Measurements from ENCODE around the gene POLQ.

Gene POLQ

DNA sequence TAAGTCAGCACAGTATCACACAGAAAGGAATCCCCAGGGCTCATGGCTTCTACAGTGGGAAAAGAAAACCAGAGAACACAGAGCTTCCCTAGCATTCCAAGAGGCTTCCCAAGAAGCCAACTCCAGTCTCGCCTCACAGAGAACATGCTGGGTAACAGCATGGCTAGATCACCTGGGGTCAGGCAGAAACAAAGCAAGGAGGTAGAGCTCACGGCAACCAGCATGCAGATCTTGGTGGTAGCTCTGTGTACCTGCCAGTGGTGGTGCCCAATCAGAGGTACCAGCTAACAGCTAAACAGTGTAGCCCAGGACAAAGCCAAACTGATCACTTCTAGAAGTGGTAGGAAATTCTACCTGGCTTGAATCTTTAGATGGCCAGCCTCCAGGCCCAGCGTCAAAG lies 31.3 kb downstream of the POLQ start:
- no peak overlapping the region for H3K27ac ChIP-seq
- no peak for DNase-seq (ENCODE audit: low spot score)
- TF ChIP-seq, protein P1, sequence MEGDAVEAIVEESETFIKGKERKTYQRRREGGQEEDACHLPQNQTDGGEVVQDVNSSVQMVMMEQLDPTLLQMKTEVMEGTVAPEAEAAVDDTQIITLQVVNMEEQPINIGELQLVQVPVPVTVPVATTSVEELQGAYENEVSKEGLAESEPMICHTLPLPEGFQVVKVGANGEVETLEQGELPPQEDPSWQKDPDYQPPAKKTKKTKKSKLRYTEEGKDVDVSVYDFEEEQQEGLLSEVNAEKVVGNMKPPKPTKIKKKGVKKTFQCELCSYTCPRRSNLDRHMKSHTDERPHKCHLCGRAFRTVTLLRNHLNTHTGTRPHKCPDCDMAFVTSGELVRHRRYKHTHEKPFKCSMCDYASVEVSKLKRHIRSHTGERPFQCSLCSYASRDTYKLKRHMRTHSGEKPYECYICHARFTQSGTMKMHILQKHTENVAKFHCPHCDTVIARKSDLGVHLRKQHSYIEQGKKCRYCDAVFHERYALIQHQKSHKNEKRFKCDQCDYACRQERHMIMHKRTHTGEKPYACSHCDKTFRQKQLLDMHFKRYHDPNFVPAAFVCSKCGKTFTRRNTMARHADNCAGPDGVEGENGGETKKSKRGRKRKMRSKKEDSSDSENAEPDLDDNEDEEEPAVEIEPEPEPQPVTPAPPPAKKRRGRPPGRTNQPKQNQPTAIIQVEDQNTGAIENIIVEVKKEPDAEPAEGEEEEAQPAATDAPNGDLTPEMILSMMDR (IDR thresholded peaks at IDR 0.05): no peak

DNA sequence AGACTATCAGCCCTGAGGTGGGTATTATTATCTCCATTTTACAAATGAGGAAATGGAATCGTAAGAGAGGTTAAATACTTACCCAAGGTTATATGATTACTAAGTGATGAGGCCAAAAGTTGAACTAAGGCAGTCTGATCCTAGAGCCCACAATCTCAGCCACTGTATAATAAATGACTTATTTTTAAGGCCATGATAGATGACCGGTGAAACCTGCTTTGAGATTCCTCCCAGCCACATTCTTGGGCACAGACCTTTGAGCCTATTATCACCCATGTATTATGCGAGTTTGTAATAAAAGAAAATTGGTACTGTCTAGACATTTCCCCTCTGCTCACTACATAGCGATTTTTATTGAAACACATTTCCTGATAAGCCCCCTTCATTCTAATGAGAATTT lies 37.4 kb downstream of the POLQ start:
- H3K27ac ChIP-seq: no peak overlapping the region
- TF ChIP-seq, protein P1 (IDR thresholded peaks at IDR 0.05): no peak
- no peak for DNase-seq (ENCODE audit: low spot score)
- no peak overlapping the region for H3K4me3 ChIP-seq

More for the DNA sequence above, 31.3 kb downstream of the POLQ start:
- no peak overlapping the region for H3K4me3 ChIP-seq

DNA sequence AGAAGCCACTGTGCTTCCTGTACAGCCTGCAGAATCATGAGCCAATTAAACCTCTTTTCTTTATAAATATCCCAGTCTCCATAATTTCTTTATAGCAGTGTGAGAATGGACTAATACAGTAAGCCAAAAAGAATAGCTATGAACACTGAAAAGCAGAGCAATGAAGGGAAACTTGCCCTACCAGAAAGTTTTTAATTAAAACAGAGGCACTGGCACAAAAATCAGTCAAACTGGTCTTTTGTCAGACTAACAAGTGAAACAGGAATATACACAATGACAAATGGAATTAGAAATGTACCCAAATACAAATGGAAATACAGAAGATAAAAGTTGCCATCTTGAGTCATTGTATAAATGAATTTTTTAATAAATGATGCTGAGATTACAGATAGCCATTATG lies 40.5 kb downstream of the POLQ start:
- no peak overlapping the region for H3K27ac ChIP-seq
- H3K4me3 ChIP-seq: no peak overlapping the region
- TF ChIP-seq, protein P1 (IDR thresholded peaks at IDR 0.05): no peak
- DNase-seq (ENCODE audit: low spot score): no peak

DNA sequence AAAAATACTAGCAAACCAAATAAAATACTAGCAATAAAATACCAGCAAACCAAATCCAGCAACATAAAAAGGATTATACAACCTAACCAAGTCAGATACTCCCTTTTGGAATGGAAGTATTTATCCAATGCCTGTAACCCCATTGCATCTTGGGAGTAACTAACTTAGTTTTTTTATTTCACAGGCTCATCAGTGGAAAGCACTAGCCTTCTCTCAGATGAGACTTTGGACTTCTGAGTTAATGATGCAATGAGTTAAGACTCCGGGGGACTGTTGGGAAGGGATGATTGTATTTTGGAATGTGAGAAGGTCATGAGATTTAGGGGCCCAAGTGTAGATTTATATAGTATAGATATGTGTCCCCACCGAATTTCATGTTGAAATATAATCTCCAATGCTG lies 41.2 kb downstream of the POLQ start:
- TF ChIP-seq, protein P1 (IDR thresholded peaks at IDR 0.05): no peak
- no peak overlapping the region for H3K27ac ChIP-seq
- no peak for DNase-seq (ENCODE audit: low spot score)
- H3K4me3 ChIP-seq: no peak overlapping the region

DNA sequence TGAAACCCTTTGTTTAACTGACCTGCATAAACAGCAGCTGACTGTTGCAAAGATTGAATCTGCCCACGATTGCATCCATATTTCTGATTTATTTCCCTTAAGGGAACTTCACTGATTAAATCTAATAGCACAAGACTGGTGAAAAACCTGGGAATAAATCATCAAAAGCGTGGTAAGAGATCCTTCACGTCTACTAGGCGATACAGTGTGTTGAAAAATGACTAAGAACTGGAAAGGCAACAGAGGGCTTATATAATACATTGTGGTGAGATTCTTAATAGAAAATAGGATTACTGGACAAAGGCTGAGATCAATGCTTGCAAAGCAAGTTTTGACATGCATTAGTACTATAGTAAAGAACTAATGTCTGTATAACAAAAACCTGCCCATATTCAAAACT lies 49.0 kb downstream of the POLQ start:
- DNase-seq (ENCODE audit: low spot score): no peak
- TF ChIP-seq, protein P1 (IDR thresholded peaks at IDR 0.05): no peak
- Histone ChIP-seq H3K27ac (no peak overlapping the region), H3K4me3 (no peak overlapping the region)

DNA sequence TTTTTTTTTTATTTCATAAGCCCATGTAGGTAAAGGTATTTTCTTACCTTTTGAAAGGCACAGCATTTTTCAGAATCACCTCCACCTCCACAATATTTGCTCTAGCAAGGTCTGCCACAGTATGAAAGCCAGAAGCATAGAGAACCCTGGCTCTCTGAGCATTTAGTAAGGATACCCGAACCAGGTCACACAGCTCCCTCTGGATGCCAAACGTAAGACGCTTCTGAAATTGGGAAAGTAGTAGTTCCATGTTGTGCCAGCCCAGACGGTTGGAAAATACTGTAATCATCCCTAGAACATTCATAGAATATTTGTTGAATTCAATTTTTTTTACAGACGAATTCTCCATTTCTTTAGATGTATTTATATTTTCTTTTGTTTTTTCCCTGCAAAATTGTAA lies 52.4 kb downstream of the POLQ start:
- TF ChIP-seq, protein P1 (IDR thresholded peaks at IDR 0.05): no peak
- Histone ChIP-seq H3K27ac (no peak overlapping the region), H3K4me3 (no peak overlapping the region)
- DNase-seq (ENCODE audit: low spot score): no peak

DNA sequence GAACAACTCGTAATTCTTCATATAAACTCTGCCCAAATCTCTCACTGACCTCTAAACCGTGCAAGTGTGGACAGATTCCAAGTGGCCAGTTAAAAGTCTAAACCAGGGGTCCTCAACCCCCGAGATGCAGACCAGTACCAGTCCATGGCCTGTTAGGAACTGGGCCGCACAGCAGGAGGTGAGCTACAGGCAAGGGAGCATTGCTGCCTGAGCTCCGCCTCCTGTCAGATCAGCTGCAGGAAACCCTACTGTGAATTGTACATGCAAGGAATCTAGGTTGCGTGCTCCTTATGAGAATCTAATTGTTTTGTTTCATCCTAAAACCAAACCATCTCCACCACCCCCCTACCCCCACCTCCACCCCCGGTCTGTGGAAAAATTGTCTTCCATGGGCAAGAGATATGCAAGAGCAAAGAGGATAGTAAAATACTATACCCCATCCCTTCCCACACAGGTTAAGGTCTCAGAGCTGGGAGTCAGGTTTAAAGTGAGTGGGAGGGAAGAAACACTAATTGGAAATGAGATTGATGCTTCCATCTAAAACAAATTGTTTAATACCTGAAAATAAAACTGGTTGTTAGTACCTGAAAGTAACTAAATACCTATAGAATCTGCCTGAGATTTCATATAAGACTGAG lies 54.0 kb downstream of the POLQ start:
- TF ChIP-seq, protein P1 (IDR thresholded peaks at IDR 0.05): no peak
- H3K27ac ChIP-seq: no peak overlapping the region
- no peak for DNase-seq (ENCODE audit: low spot score)
- no peak overlapping the region for H3K4me3 ChIP-seq

All from coronary artery (tissue), 2 donors.